SK-N-SH (cell line): ENCODE results near the gene ANKRD39. TPM values are rescaled to one million over a fixed set of nuclear protein-coding genes. Genes with fewer than 3 reads are reported as not detected.

ENCODE experiments used
- CTCF ChIA-PET: fragments of 300-600, 350-600 bp; formaldehyde crosslinking; extraction: SDS; loops from one replicate; lab custom pipeline; 2021; lab: Yijun Ruan, JAX
- POLR2A ChIA-PET: fragments of 350-600 bp; sonication (Branson Sonifier 250); formaldehyde crosslinking; extraction: SDS; loops from one replicate; lab custom pipeline; 2020; ENCODE audit warnings: antibody characterized with exemption, inconsistent platforms; lab: Yijun Ruan, JAX
- DNase-seq: peaks from one replicate; pipeline ENCODE4 v3.0.0; 2012
- H2AFZ ChIP-seq: fragments of 200-600 bp; sonication (generic); 2 replicates; pipeline ENCODE4 v1.8.1; 2016; ENCODE audit warnings: antibody characterized with exemption, mild to moderate bottlenecking, low read depth
- H3F3A ChIP-seq: fragments of 200-600 bp; sonication (generic); replicated peaks from 2 replicates; pipeline ENCODE3; 2016; ENCODE audit warnings: antibody characterized with exemption, mild to moderate bottlenecking; ENCODE audit not compliant: insufficient read depth
- H3K27ac ChIP-seq, 2 experiments: fragments of 200-500 bp in 1 of 2; fragments of 200-600 bp in 1 of 2; sonication (Bioruptor generic) in 1 of 2; sonication (generic), shearing (Covaris generic) in 1 of 2; 2 replicates each; pipeline versions ENCODE4 v1.5.1 to v1.6.1; 2014 to 2016; ENCODE audit warnings: low read depth in 2 of 2, inconsistent platforms in 1 of 2, low read length in 1 of 2, mild to moderate bottlenecking in 1 of 2, mixed read lengths in 1 of 2
- H3K27me3 ChIP-seq: fragments of 200-600 bp; sonication (generic), shearing (Covaris generic); 2 replicates; pipeline ENCODE4 v1.6.1; 2016; ENCODE audit warnings: mixed run types; ENCODE audit not compliant: insufficient read depth
- H3K36me3 ChIP-seq, 2 experiments: fragments of 200-500 bp in 1 of 2; fragments of 200-600 bp in 1 of 2; sonication (Bioruptor generic) in 1 of 2; sonication (generic) in 1 of 2; replicated peaks in 1 of 2; 2 replicates each; pipeline versions ENCODE3 to v1.5.1; 2014 to 2016; ENCODE audit warnings: low read length in 1 of 2, mild to moderate bottlenecking in 1 of 2; ENCODE audit not compliant: insufficient read depth in 2 of 2, control insufficient read depth in 1 of 2
- H3K4me1 ChIP-seq, 2 experiments: fragments of 200-500 bp in 1 of 2; fragments of 200-600 bp in 1 of 2; sonication (Bioruptor generic) in 1 of 2; sonication (generic), shearing (Covaris generic) in 1 of 2; 2 replicates each; pipeline versions ENCODE4 v1.5.1 to v1.6.1; 2014 to 2016; ENCODE audit warnings: low read depth in 1 of 2, low read length in 1 of 2, mixed run types in 1 of 2; ENCODE audit not compliant: insufficient read depth in 2 of 2, control insufficient read depth in 1 of 2
- H3K4me2 ChIP-seq: fragments of 200-600 bp; sonication (generic), shearing (Covaris generic); 2 replicates; pipeline ENCODE4 v1.6.1; 2017; ENCODE audit warnings: mixed run types
- H3K4me3 ChIP-seq, 2 experiments: fragments of 200-500 bp in 1 of 2; fragments of 200-600 bp in 1 of 2; sonication (Bioruptor generic) in 1 of 2; sonication (generic), shearing (Covaris generic) in 1 of 2; 2 replicates each; pipeline versions ENCODE4 v1.5.1 to v1.8.1; 2014 to 2016; ENCODE audit warnings: low read depth in 2 of 2, inconsistent platforms in 1 of 2, low read length in 1 of 2, mild to moderate bottlenecking in 1 of 2, mixed read lengths in 1 of 2, moderate library complexity in 1 of 2
- H3K79me2 ChIP-seq: fragments of 200-600 bp; sonication (generic); 2 replicates; pipeline ENCODE4 v1.8.1; 2017; ENCODE audit warnings: mild to moderate bottlenecking; ENCODE audit not compliant: insufficient read depth
- H3K9ac ChIP-seq: fragments of 200-600 bp; sonication (generic); 2 replicates; pipeline ENCODE4 v1.6.1; 2017; ENCODE audit warnings: mixed run types
- H3K9me2 ChIP-seq: fragments of 200-600 bp; sonication (generic); 2 replicates; pipeline ENCODE4 v1.6.1; 2017; ENCODE audit warnings: mixed run types
- H3K9me3 ChIP-seq: fragments of 200-600 bp; sonication (generic); 2 replicates; pipeline ENCODE4 v1.6.1; 2017; ENCODE audit warnings: mixed run types, mild to moderate bottlenecking, moderate library complexity
- H4K20me1 ChIP-seq: fragments of 200-600 bp; sonication (generic); 2 replicates; pipeline ENCODE4 v1.6.1; 2017; ENCODE audit warnings: mild to moderate bottlenecking, mixed run types; ENCODE audit not compliant: insufficient read depth
- CHD2 ChIP-seq: fragments of 150-350 bp; IDR thresholded peaks from 2 replicates; pipeline ENCODE4 v1.6.1; 2018; ENCODE audit warnings: low read length; ENCODE audit not compliant: partially characterized antibody
- ELF1 ChIP-seq: IDR thresholded peaks from 2 replicates; pipeline ENCODE4 v1.4.0; 2012
- EP300 ChIP-seq, 2 experiments: IDR thresholded peaks; 2 replicates each; pipeline versions ENCODE4 v1.4.0 to v1.6.1; 2012; ENCODE audit warnings: borderline replicate concordance in 1 of 2, low read depth in 1 of 2, low read length in 1 of 2
- GABPA ChIP-seq: IDR thresholded peaks from 2 replicates; pipeline ENCODE4 v1.4.0; 2012; ENCODE audit warnings: low read depth, mild to moderate bottlenecking
- GATA2 ChIP-seq: sonication (generic); formaldehyde crosslinking; IDR thresholded peaks from 2 replicates; pipeline ENCODE4 v1.5.0; 2020; ENCODE audit warnings: mild to moderate bottlenecking, missing genetic modification reagents
- POLR2AphosphoS5 ChIP-seq: IDR thresholded peaks from 2 replicates; pipeline ENCODE4 v1.6.1; 2012; ENCODE audit warnings: low read depth, low read length
- RCOR1 ChIP-seq: fragments of 150-350 bp; IDR thresholded peaks from 2 replicates; pipeline ENCODE4 v1.6.1; 2017; ENCODE audit warnings: antibody characterized with exemption, low read length
- RFX5 ChIP-seq: IDR thresholded peaks from 2 replicates; pipeline ENCODE4 v1.6.1; 2012; ENCODE audit warnings: mild to moderate bottlenecking, improper control_type of control experiment, low read length
- SIN3A ChIP-seq: IDR thresholded peaks from 2 replicates; pipeline ENCODE4 v1.6.1; 2012; ENCODE audit warnings: low read depth, mild to moderate bottlenecking, low read length, moderate library complexity, borderline replicate concordance
- TAF1 ChIP-seq: IDR thresholded peaks from 2 replicates; pipeline ENCODE4 v1.6.1; 2012; ENCODE audit warnings: low read depth, mild to moderate bottlenecking, low read length, moderate library complexity, borderline replicate concordance
- TCF12 ChIP-seq: IDR thresholded peaks from 2 replicates; pipeline ENCODE4 v1.4.0; 2012
- TEAD4 ChIP-seq: IDR thresholded peaks from 2 replicates; pipeline ENCODE4 v1.4.0; 2012; ENCODE audit warnings: mild to moderate bottlenecking, borderline replicate concordance; ENCODE audit not compliant: insufficient read depth
- WGBS: methylation state at CpG from one replicate; pipeline ENCODE4 v1.1.6; 2017; ENCODE audit warnings: low lambda C conversion rate; 5-methylcytosine and 5-hydroxymethylcytosine counted together
- polyA plus RNA-seq, 3 experiments: library from polyadenylated mRNA; depleted of rRNA; stranded (reverse); fragments of >200 nt; gene quantifications; 2 replicates each; pipeline ENCODE4 v1.2.3, GENCODE V29; 2012
- TF ChIP-seq, protein P1 (sequence below): fragments of 200-600 bp; sonication (generic); IDR thresholded peaks from 2 replicates; pipeline ENCODE4 v1.6.1; 2017; ENCODE audit warnings: antibody characterized with exemption, mild to moderate bottlenecking, moderate library complexity
- TF ChIP-seq, protein P2 (sequence below): IDR thresholded peaks from 2 replicates; pipeline ENCODE4; 2012

Gene ANKRD39
- polyA plus RNA-seq, 1 of the 3 experiments (the other 2 are of a cell fraction): 11.8 TPM

DNA sequence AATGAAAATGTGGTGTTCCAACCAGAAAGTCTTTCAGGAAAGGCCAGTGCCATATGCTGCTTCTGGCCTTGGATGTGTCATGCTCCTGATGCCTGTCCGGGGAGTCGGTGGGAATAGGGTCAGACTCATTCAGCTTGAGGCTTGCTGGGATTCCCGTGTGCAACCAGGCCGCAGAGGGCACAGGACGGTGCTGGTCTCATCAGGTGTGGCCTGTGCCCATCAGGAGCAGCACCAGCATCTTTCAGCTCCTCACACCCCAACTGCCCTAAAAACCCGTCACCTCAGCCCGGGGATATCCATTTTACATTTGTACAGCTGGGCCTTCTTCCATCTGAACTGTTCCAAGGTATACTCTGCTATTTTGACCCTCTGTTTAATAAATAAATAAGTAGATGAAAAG lies 55.1 kb downstream of the ANKRD39 start:
- H3K79me2 ChIP-seq: no peaks in the 10 kb centered on the region
- H3K9ac ChIP-seq: no peak overlapping the region
- no peaks in the 10 kb centered on the region for H3F3A ChIP-seq
- no peaks in the 10 kb centered on the region for H3K9me3 ChIP-seq
- TF ChIP-seq, protein P1, sequence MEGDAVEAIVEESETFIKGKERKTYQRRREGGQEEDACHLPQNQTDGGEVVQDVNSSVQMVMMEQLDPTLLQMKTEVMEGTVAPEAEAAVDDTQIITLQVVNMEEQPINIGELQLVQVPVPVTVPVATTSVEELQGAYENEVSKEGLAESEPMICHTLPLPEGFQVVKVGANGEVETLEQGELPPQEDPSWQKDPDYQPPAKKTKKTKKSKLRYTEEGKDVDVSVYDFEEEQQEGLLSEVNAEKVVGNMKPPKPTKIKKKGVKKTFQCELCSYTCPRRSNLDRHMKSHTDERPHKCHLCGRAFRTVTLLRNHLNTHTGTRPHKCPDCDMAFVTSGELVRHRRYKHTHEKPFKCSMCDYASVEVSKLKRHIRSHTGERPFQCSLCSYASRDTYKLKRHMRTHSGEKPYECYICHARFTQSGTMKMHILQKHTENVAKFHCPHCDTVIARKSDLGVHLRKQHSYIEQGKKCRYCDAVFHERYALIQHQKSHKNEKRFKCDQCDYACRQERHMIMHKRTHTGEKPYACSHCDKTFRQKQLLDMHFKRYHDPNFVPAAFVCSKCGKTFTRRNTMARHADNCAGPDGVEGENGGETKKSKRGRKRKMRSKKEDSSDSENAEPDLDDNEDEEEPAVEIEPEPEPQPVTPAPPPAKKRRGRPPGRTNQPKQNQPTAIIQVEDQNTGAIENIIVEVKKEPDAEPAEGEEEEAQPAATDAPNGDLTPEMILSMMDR: no peak
- TF ChIP-seq GATA2 (CRISPR knock-in tag) (no peak), POLR2AphosphoS5 (no peak)
- TF ChIP-seq, protein P2, sequence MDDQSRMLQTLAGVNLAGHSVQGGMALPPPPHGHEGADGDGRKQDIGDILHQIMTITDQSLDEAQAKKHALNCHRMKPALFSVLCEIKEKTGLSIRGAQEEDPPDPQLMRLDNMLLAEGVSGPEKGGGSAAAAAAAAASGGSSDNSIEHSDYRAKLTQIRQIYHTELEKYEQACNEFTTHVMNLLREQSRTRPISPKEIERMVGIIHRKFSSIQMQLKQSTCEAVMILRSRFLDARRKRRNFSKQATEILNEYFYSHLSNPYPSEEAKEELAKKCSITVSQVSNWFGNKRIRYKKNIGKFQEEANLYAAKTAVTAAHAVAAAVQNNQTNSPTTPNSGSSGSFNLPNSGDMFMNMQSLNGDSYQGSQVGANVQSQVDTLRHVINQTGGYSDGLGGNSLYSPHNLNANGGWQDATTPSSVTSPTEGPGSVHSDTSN: no peak
- WGBS: 79% methylated on average over 5 of the region's 7 CpGs
- no peaks in the 10 kb centered on the region for H3K9me2 ChIP-seq
- no peaks in the 10 kb centered on the region for H4K20me1 ChIP-seq
- H3K27me3 ChIP-seq: no peaks in the 10 kb centered on the region
- POLR2A ChIA-PET: no interaction called here
- H3K4me1 ChIP-seq: peaks cover 0 to 12% of the 10 kb centered on the region in 2 experiments; a peak in 1 of 4 replicates
- H3K4me3 ChIP-seq: no peak overlapping the region
- no peak overlapping the region for H3K4me2 ChIP-seq
- no peak overlapping the region for H2AFZ ChIP-seq
- no peak overlapping the region for H3K27ac ChIP-seq
- CTCF ChIA-PET: interaction anchor here (1.8 to 2.2 kb wide), 2 partner anchors 14 to 39 kb away, joined by 7 to 8 read pairs; partner anchors contain the start of gene CNNM3
- H3K36me3 ChIP-seq: no peaks in the 10 kb centered on the region
- DNase-seq: peak; percentile 7

DNA sequence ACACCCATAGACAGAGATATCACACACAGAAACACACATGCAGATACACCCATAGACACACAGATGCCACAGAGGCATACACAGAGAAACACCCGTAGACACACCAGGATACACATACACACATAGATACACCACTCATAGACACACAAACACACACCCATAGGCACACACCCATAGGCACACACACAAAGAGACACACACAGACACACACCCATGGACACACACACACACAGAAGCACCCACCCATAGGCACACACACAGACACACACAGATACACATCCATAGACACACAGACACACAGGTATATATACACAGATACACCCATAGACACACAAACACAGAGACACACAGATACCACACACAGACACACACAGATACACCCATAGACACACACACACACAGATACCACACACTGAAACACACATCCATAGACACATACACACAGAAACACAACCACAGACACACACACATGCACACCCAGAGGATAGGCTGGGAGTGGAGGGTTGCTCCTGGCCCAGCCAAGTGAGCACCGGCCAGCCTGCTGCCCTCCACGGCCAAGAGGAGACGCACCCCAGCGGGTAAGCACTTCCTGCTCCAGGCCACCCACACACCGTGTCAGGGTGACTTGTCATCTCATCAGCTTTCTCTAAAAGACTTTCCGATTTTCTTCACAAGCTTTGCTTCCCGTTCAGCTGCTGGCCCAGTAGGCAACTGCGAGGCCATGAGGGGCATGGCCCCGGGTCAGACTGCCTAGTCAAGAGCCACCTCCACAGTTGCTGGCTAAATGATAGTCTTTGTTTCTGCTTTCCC lies 55.8 kb downstream of the ANKRD39 start:
- no peak overlapping the region for H3K9ac ChIP-seq
- H3K27ac ChIP-seq: no peak overlapping the region
- H3K4me1 ChIP-seq: peaks cover 0 to 12% of the 10 kb centered on the region in 2 experiments; a peak in 1 of 4 replicates
- no peaks in the 10 kb centered on the region for H3F3A ChIP-seq
- peak; percentile 8 for DNase-seq
- no peaks in the 10 kb centered on the region for H3K9me3 ChIP-seq
- 80% methylated on average over 5 of the region's 10 CpGs for WGBS
- ChIA-PET CTCF (interaction anchor here (0.6 to 4.1 kb wide), 8 partner anchors 13 to 42 kb away, joined by 3 to 31 read pairs (median 8); partner anchors contain the start of genes CNNM3 and CNNM4), POLR2A (no interaction called here)
- no peaks in the 10 kb centered on the region for H4K20me1 ChIP-seq
- H3K9me2 ChIP-seq: no peaks in the 10 kb centered on the region
- no peak overlapping the region for H3K4me3 ChIP-seq
- H2AFZ ChIP-seq: no peak overlapping the region
- no peak for TF ChIP-seq TCF12
- no peak for TF ChIP-seq GABPA
- TF ChIP-seq RFX5: no peak
- no peak for TF ChIP-seq GATA2 (CRISPR knock-in tag)
- TF ChIP-seq RCOR1: no peak
- no peak for TF ChIP-seq EP300 (IDR thresholded peaks at IDR 0.05; ENCODE audit: borderline replicate concordance in 1 of 2, low read depth in 1 of 2, low read length in 1 of 2)
- TF ChIP-seq CHD2: no peak
- no peak for TF ChIP-seq ELF1
- TF ChIP-seq SIN3A: no peak
- no peak for TF ChIP-seq TEAD4
- no peak for TF ChIP-seq TAF1
- H3K36me3 ChIP-seq: no peaks in the 10 kb centered on the region
- no peak overlapping the region for H3K4me2 ChIP-seq
- no peaks in the 10 kb centered on the region for H3K79me2 ChIP-seq
- no peaks in the 10 kb centered on the region for H3K27me3 ChIP-seq
